Bronchial epithelial cell (primary cell): ENCODE data around the gene RPS14. TPM values are rescaled to one million over a fixed set of nuclear protein-coding genes. Genes with fewer than 3 reads are reported as not detected.

Experiments used
- DNase-seq: peaks from one replicate; pipeline ENCODE4 v3.0.0-alpha.2; 2010; ENCODE audit warnings: low read depth
- FAIRE-seq: peaks from 2 replicates; lab custom pipeline; 2011; peaks lifted over from hg19 to GRCh38; lab: Jason Lieb, UNC
- H3K27me3 ChIP-seq: 2 replicates; pipeline ENCODE4 v1.5.1; 2011; ENCODE audit warnings: low read length; ENCODE audit not compliant: control insufficient read depth, insufficient read depth
- H3K36me3 ChIP-seq: 2 replicates; pipeline ENCODE4 v1.5.1; 2011; ENCODE audit warnings: low read length; ENCODE audit not compliant: control insufficient read depth, insufficient read depth
- H3K4me3 ChIP-seq: 2 replicates; pipeline ENCODE4 v1.5.1; 2011; ENCODE audit warnings: mild to moderate bottlenecking, low read depth, low read length, control low read depth
- CTCF ChIP-seq: IDR thresholded peaks from 2 replicates; pipeline ENCODE4 v1.5.1; 2011; ENCODE audit warnings: mild to moderate bottlenecking, moderate library complexity, low read length, control low read depth, inconsistent platforms; ENCODE audit not compliant: insufficient read depth, severe bottlenecking
- total RNA-seq: library from RNA; depleted of rRNA; stranded (reverse); fragments of >200 nt; gene quantifications from 2 replicates; pipeline ENCODE4 v1.2.1, GENCODE V29; 2014

Gene RPS14
- total RNA-seq, 1 donor from 2014 or later = 8,789 TPM

GRCh38 chr5:150413176-150413901, 36.2 kb downstream of the RPS14 start:
- Histone ChIP-seq H3K36me3 (no peaks in the 10 kb centered on the region), H3K27me3 (no peaks in the 10 kb centered on the region), H3K4me3 (no peak overlapping the region)
- TF ChIP-seq CTCF = no peak
- DNase-seq = no peak
- no peak for FAIRE-seq

- DNase-seq (peak; percentile 70), FAIRE-seq (no peak)
- Histone ChIP-seq H3K27me3 (no peaks in the 10 kb centered on the region), H3K36me3 (no peaks in the 10 kb centered on the region), H3K4me3 (peak within 1 kb of the TSS; percentile 35)
- TF ChIP-seq CTCF = no peak
Observed at GRCh38 chr5:150412319-150413175, 37.0 kb downstream of the RPS14 start, which contains the start of gene CD74. Gene CD74 (minus strand): TSS chr5:150412910. CDS start chr5:150412749, 161 bp downstream.

- Histone ChIP-seq H3K27me3 (no peaks in the 10 kb centered on the region), H3K36me3 (no peaks in the 10 kb centered on the region), H3K4me3 (no peak overlapping the region)
- FAIRE-seq (no peak), DNase-seq (peak; percentile 40)
- no peak for TF ChIP-seq CTCF
Observed at GRCh38 chr5:150411245-150411979, 38.1 kb downstream of the RPS14 start.

GRCh38 chr5:150410524-150411244, 38.9 kb downstream of the RPS14 start:
- H3K4me3 ChIP-seq = no peak overlapping the region
- FAIRE-seq (no peak), DNase-seq (peak; percentile 77)

More at GRCh38 chr5:150410524-150411244, 38.9 kb downstream of the RPS14 start:
- Histone ChIP-seq H3K36me3 (no peaks in the 10 kb centered on the region), H3K27me3 (no peaks in the 10 kb centered on the region)
- TF ChIP-seq CTCF = no peak
